GM23338 (cell line): ENCODE results near the gene SYNGR3. TPM values are rescaled to one million over a fixed set of nuclear protein-coding genes. Genes with fewer than 3 reads are reported as not detected.

Experiments used
- ATAC-seq: fragments of 200-7000 bp; cut with Tn5 transposase; 3 replicates; pipeline ENCODE4 v1.9.1; 2020
- DNase-seq: peaks from one replicate; pipeline ENCODE4 v3.0.0-alpha.2; 2015; ENCODE audit warnings: low spot score
- H2AFZ ChIP-seq: fragments of 200-600 bp; sonication (generic); 2 replicates; pipeline ENCODE4 v1.8.0; 2016; ENCODE audit warnings: antibody characterized with exemption, mild to moderate bottlenecking, moderate library complexity
- H3F3A ChIP-seq: fragments of 200-600 bp; sonication (generic); replicated peaks from 2 replicates; pipeline ENCODE4 v1.8.0; 2017; ENCODE audit warnings: antibody characterized with exemption, mixed run types, low read depth
- H3K27ac ChIP-seq: fragments of 200-600 bp; sonication (generic); 2 replicates; pipeline ENCODE4 v1.6.1; 2016; ENCODE audit warnings: low read depth
- H3K27me3 ChIP-seq: fragments of 200-600 bp; sonication (generic); 2 replicates; pipeline ENCODE4 v1.8.0; 2016; ENCODE audit warnings: mild to moderate bottlenecking, mixed run types, moderate library complexity; ENCODE audit not compliant: insufficient read depth
- H3K36me3 ChIP-seq: fragments of 200-600 bp; sonication (generic); 2 replicates; pipeline ENCODE4 v1.8.0; 2016; ENCODE audit warnings: mild to moderate bottlenecking; ENCODE audit not compliant: insufficient read depth
- H3K4me1 ChIP-seq: fragments of 200-600 bp; sonication (generic); 2 replicates; pipeline ENCODE4 v1.8.0; 2016; ENCODE audit warnings: mild to moderate bottlenecking, moderate library complexity; ENCODE audit not compliant: insufficient read depth
- H3K4me2 ChIP-seq: fragments of 200-600 bp; sonication (generic); 2 replicates; pipeline ENCODE4 v1.7.1; 2017; ENCODE audit warnings: mixed run types
- H3K4me3 ChIP-seq: fragments of 200-600 bp; sonication (generic); 2 replicates; pipeline ENCODE4 v1.6.1; 2016; ENCODE audit warnings: mixed run types
- H3K79me2 ChIP-seq: fragments of 200-600 bp; sonication (generic); replicated peaks from 2 replicates; pipeline ENCODE4 v1.8.0; 2017; ENCODE audit warnings: mild to moderate bottlenecking; ENCODE audit not compliant: insufficient read depth
- H3K9me2 ChIP-seq: fragments of 200-600 bp; sonication (generic); 2 replicates; pipeline ENCODE4 v1.8.0; 2017; ENCODE audit not compliant: insufficient read depth
- H4K20me1 ChIP-seq: fragments of 200-600 bp; sonication (generic); replicated peaks from 2 replicates; pipeline ENCODE4 v1.8.0; 2017; ENCODE audit warnings: mild to moderate bottlenecking; ENCODE audit not compliant: insufficient read depth
- H3K27ac Mint-ChIP-seq: 2 replicates; pipeline ENCODE4 v1.8.0; 2020; ENCODE audit warnings: inconsistent platforms, mild to moderate bottlenecking, moderate library complexity, mixed read lengths
- H3K27me3 Mint-ChIP-seq: 3 replicates; pipeline ENCODE4 v1.8.0; 2022; ENCODE audit warnings: low read depth, mild to moderate bottlenecking, moderate library complexity, mixed read lengths, inconsistent platforms; ENCODE audit not compliant: insufficient read depth, poor library complexity
- H3K36me3 Mint-ChIP-seq: 3 replicates; pipeline ENCODE4 v1.8.0; 2021; ENCODE audit warnings: low read depth, mild to moderate bottlenecking, inconsistent platforms, moderate library complexity, mixed read lengths
- H3K4me1 Mint-ChIP-seq: 3 replicates; pipeline ENCODE4 v1.8.0; 2020; ENCODE audit warnings: mild to moderate bottlenecking, inconsistent platforms, mixed read lengths
- H3K4me3 Mint-ChIP-seq: 3 replicates; pipeline ENCODE4 v1.8.0; 2021; ENCODE audit warnings: moderate library complexity, mild to moderate bottlenecking, inconsistent platforms, mixed read lengths
- H3K9me3 Mint-ChIP-seq: 3 replicates; pipeline ENCODE4 v1.8.0; 2020; ENCODE audit warnings: moderate library complexity, mild to moderate bottlenecking, inconsistent platforms, mixed read lengths
- CREB1 ChIP-seq: fragments of 250-450 bp; sonication (Bioruptor Pico); IDR thresholded peaks from 2 replicates; pipeline ENCODE4 v1.5.0; 2020; ENCODE audit warnings: low read depth, mild to moderate bottlenecking, moderate library complexity
- CTCF ChIP-seq, 2 experiments: fragments of 200-600 bp in 1 of 2; sonication (generic) in 1 of 2; conservative IDR thresholded peaks; 2 replicates each; pipeline versions ENCODE4 v1.5.1 to v1.6.1; 2016 to 2017; ENCODE audit warnings: antibody characterized with exemption in 2 of 2, low read depth in 2 of 2, mild to moderate bottlenecking in 2 of 2, moderate library complexity in 1 of 2
- ETS1 ChIP-seq: IDR thresholded peaks from 2 replicates; pipeline ENCODE4 v1.6.1; 2016; ENCODE audit warnings: antibody characterized with exemption
- EZH2 ChIP-seq: fragments of 200-600 bp; sonication (generic); IDR thresholded peaks from one replicate; pipeline ENCODE4 v1.8.0; 2017; ENCODE audit warnings: antibody characterized with exemption, mild to moderate bottlenecking, low read depth; ENCODE audit not compliant: unreplicated experiment
- JUNB ChIP-seq: IDR thresholded peaks from one replicate; pipeline ENCODE4 v1.6.1; 2016; ENCODE audit warnings: antibody characterized with exemption; ENCODE audit not compliant: unreplicated experiment
- NANOG ChIP-seq: IDR thresholded peaks from 2 replicates; pipeline ENCODE4 v1.6.1; 2016; ENCODE audit warnings: antibody characterized with exemption, borderline replicate concordance
- POLR2AphosphoS5 ChIP-seq: IDR thresholded peaks from 2 replicates; pipeline ENCODE4 v1.6.1; 2016; ENCODE audit warnings: antibody characterized with exemption, low read depth
- ZNF114 ChIP-seq: fragments of 250-450 bp; sonication (Bioruptor Pico); IDR thresholded peaks from 2 replicates; pipeline ENCODE4 v1.5.0; 2020; ENCODE audit warnings: mild to moderate bottlenecking, moderate library complexity
- polyA plus RNA-seq: library from polyadenylated mRNA; unstranded; fragments of >200 nt; fragmentation: Nextera tagmentation; extraction: Ambion mirVana; gene quantifications from 2 replicates; pipeline ENCODE4 v1.2.1, GENCODE V29; 2016
- total RNA-seq: library from RNA; depleted of rRNA; stranded (reverse); fragments of >200 nt; shearing (Covaris generic); gene quantifications from 2 replicates; pipeline ENCODE4 v1.2.3, GENCODE V29; 2014

SYNGR3 gene
- total and polyA plus RNA-seq, 2 experiments from 2014 or later, result 45.4 to 77.7 TPM

- Histone ChIP-seq H3K4me3 (peak overlapping the region; percentile 86), H3K27ac (no peak overlapping the region), H3K79me2 (peaks cover 4% of the 10 kb centered on the region; the same call in 1 of the 2 replicates), H3K36me3 (no peaks in the 10 kb centered on the region), H4K20me1 (no peaks in the 10 kb centered on the region; the same call in 1 of the 2 replicates), H3K4me2 (peak overlapping the region; percentile 97), H3K9me2 (no peaks in the 10 kb centered on the region), H3K4me1 (peaks cover 7% of the 10 kb centered on the region; the same call in 1 of the 2 replicates), H3F3A (peaks cover 23% of the 10 kb centered on the region), H2AFZ (no peak overlapping the region), H3K27me3 (peaks cover 33% of the 10 kb centered on the region)
- Mint-ChIP-seq H3K4me1 (peaks cover 15% of the 10 kb centered on the region), H3K4me3 (peak overlapping the region; percentile 74), H3K36me3 (peaks cover 7% of the 10 kb centered on the region), H3K9me3 (no peaks in the 10 kb centered on the region), H3K27ac (no peak overlapping the region), H3K27me3 (peaks cover 39% of the 10 kb centered on the region)
- no peak for DNase-seq
- ATAC-seq, result no peak; the same call in 2 of the 3 replicates
- TF ChIP-seq EZH2 (peak; percentile 22), ZNF114 (CRISPR knock-in tag) (no peak)
Observed at GRCh38 chr16:1991588-1991947, 1.8 kb downstream of the SYNGR3 start.

GRCh38 chr16:1991948-1992703, 2.4 kb downstream of the SYNGR3 start:
- H3K4me3 Mint-ChIP-seq, result peak overlapping the region; percentile 74
- peak; percentile 96 for DNase-seq
- Histone ChIP-seq H3K4me1 (peaks cover 7% of the 10 kb centered on the region; the same call in 1 of the 2 replicates), H2AFZ (no peak overlapping the region), H4K20me1 (no peaks in the 10 kb centered on the region; the same call in 1 of the 2 replicates), H3K4me2 (peak overlapping the region; percentile 97), H3K36me3 (no peaks in the 10 kb centered on the region), H3K79me2 (peaks cover 4% of the 10 kb centered on the region; the same call in 1 of the 2 replicates), H3K9me2 (no peaks in the 10 kb centered on the region), H3K27me3 (peaks cover 33% of the 10 kb centered on the region), H3K4me3 (peak overlapping the region; percentile 86), H3K27ac (no peak overlapping the region), H3F3A (peaks cover 23% of the 10 kb centered on the region)
- no peak overlapping the region for H3K27ac Mint-ChIP-seq
- no peaks in the 10 kb centered on the region for H3K9me3 Mint-ChIP-seq
- peak; percentile 57 for ATAC-seq
- peaks cover 6% of the 10 kb centered on the region; the same call in 2 of the 3 replicates for H3K36me3 Mint-ChIP-seq
- peaks cover 15% of the 10 kb centered on the region for H3K4me1 Mint-ChIP-seq
- H3K27me3 Mint-ChIP-seq, result peaks cover 33% of the 10 kb centered on the region
- TF ChIP-seq ETS1 (no peak), ZNF114 (CRISPR knock-in tag) (no peak), CREB1 (CRISPR knock-in tag) (peak; percentile 9; the same call in 1 of the 2 replicates), JUNB (no peak), CTCF (conservative IDR thresholded peaks at IDR 0.05; ENCODE audit: low read depth in 2 of 2) (no peak), NANOG (no peak), POLR2AphosphoS5 (peak; percentile 70), EZH2 (no peak)
